DND-41 (cell line): ENCODE measurements around the gene CPLX1.

Experiments
- ATAC-seq: fragments of 200-7000 bp; cut with Tn5 transposase; 3 replicates; pipeline ENCODE4 v1.9.1; 2021; ENCODE audit warnings: low read depth; ENCODE audit not compliant: insufficient read depth
- DNase-seq: peaks from one replicate; pipeline ENCODE4 v3.0.0-alpha.2; 2020
- H2AFZ ChIP-seq: 2 replicates; pipeline ENCODE4 v1.6.0; 2012; ENCODE audit warnings: low read depth, low read length
- H3K27ac ChIP-seq: 2 replicates; pipeline ENCODE4 v1.5.1; 2012; ENCODE audit warnings: low read length, inconsistent platforms
- H3K27me3 ChIP-seq: fragments of 200-600 bp; sonication (generic); 2 replicates; pipeline ENCODE4 v1.6.0; 2012; ENCODE audit warnings: low read length, mild to moderate bottlenecking, inconsistent platforms; ENCODE audit not compliant: insufficient read depth, poor library complexity
- H3K36me3 ChIP-seq: 2 replicates; pipeline ENCODE4 v1.5.1; 2012; ENCODE audit warnings: low read length, inconsistent platforms; ENCODE audit not compliant: insufficient read depth
- H3K4me1 ChIP-seq: 2 replicates; pipeline ENCODE4 v1.5.1; 2012; ENCODE audit warnings: mild to moderate bottlenecking, low read length; ENCODE audit not compliant: insufficient read depth
- H3K4me2 ChIP-seq: 2 replicates; pipeline ENCODE4 v1.6.0; 2012; ENCODE audit warnings: mild to moderate bottlenecking, moderate library complexity, low read length, inconsistent platforms; ENCODE audit not compliant: insufficient read depth
- H3K4me3 ChIP-seq, 2 experiments: fragments of 200-600 bp in 1 of 2; shearing (Covaris generic) in 1 of 2; 2 replicates each; pipeline ENCODE4 v1.5.1; 2012 to 2016; ENCODE audit warnings: inconsistent platforms in 2 of 2, low read length in 2 of 2, mild to moderate bottlenecking in 2 of 2, low read depth in 1 of 2, moderate library complexity in 1 of 2
- H3K79me2 ChIP-seq: 2 replicates; pipeline ENCODE4 v1.6.0; 2012; ENCODE audit warnings: low read length, inconsistent platforms; ENCODE audit not compliant: insufficient read depth
- H3K9ac ChIP-seq: 2 replicates; pipeline ENCODE4 v1.6.0; 2012; ENCODE audit warnings: low read depth, mild to moderate bottlenecking, inconsistent platforms, low read length, moderate library complexity
- H3K9me3 ChIP-seq: 2 replicates; pipeline ENCODE4 v1.5.1; 2012; ENCODE audit warnings: low read length, moderate library complexity, mild to moderate bottlenecking, inconsistent platforms; ENCODE audit not compliant: insufficient read depth, severe bottlenecking
- H4K20me1 ChIP-seq: 2 replicates; pipeline ENCODE4 v1.6.0; 2012; ENCODE audit warnings: low read length; ENCODE audit not compliant: insufficient read depth
- EZH2 ChIP-seq: IDR thresholded peaks from 3 replicates; pipeline ENCODE4 v1.6.1; 2012; ENCODE audit warnings: borderline replicate concordance, low read depth, mild to moderate bottlenecking, moderate library complexity, low read length, inconsistent platforms; ENCODE audit not compliant: severe bottlenecking
- TF ChIP-seq, protein P1 (sequence below): IDR thresholded peaks from 2 replicates; pipeline ENCODE4 v1.5.1; 2012; ENCODE audit warnings: borderline replicate concordance, low read length, moderate library complexity, mild to moderate bottlenecking; ENCODE audit not compliant: poor library complexity, severe bottlenecking; ENCODE audit errors: extremely low read depth

CPLX1 gene

DNA sequence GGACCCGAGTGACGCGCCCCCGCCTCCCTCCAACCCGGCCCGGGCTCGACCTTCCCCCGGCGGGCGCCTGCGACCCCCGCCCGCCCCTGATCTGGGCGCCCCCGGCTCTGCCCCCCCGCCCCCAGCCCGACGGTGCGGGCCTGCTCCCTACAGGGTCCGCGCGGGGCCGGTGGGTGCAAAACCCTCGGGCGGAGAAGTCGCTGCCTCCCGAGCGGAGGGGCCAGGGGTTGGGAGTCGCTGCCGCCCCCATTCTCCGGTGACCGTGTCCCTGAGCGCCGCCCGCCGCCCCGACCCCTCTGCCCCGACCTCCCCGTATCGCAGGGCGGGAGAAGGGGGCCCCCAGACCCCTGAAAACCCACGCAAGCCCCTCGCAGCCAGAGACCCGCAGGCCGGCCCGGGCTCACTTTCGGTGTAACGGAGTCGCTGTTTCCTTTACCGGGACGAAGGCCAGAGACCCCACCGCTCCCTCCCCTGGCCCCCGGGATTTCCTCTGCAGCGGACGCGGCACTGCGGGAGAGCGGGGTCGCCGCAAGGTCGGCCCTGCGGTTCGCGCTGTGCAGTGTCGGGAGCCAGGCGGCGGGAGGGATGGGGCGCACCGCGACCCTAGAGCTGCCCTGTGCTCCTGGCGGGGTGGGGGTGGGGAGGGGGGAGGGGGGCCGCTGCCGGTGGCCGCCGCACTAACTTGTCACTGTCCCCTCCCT, 729 bp upstream of the CPLX1 start:
- Histone ChIP-seq H3K79me2 (no peaks in the 10 kb centered on the region), H3K27ac (no peak overlapping the region), H3K9me3 (peaks cover 1% of the 10 kb centered on the region), H3K4me2 (no peak overlapping the region), H3K4me1 (no peaks in the 10 kb centered on the region), H3K9ac (no peak overlapping the region), H3K4me3 (no peak overlapping the region), H2AFZ (no peak overlapping the region), H4K20me1 (no peaks in the 10 kb centered on the region; the same call in 1 of the 2 replicates), H3K27me3 (no peaks in the 10 kb centered on the region), H3K36me3 (no peaks in the 10 kb centered on the region)
- ATAC-seq (no peak), DNase-seq (no peak)
- TF ChIP-seq, protein P1, sequence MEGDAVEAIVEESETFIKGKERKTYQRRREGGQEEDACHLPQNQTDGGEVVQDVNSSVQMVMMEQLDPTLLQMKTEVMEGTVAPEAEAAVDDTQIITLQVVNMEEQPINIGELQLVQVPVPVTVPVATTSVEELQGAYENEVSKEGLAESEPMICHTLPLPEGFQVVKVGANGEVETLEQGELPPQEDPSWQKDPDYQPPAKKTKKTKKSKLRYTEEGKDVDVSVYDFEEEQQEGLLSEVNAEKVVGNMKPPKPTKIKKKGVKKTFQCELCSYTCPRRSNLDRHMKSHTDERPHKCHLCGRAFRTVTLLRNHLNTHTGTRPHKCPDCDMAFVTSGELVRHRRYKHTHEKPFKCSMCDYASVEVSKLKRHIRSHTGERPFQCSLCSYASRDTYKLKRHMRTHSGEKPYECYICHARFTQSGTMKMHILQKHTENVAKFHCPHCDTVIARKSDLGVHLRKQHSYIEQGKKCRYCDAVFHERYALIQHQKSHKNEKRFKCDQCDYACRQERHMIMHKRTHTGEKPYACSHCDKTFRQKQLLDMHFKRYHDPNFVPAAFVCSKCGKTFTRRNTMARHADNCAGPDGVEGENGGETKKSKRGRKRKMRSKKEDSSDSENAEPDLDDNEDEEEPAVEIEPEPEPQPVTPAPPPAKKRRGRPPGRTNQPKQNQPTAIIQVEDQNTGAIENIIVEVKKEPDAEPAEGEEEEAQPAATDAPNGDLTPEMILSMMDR: no peak
- no peak for TF ChIP-seq EZH2

DNA sequence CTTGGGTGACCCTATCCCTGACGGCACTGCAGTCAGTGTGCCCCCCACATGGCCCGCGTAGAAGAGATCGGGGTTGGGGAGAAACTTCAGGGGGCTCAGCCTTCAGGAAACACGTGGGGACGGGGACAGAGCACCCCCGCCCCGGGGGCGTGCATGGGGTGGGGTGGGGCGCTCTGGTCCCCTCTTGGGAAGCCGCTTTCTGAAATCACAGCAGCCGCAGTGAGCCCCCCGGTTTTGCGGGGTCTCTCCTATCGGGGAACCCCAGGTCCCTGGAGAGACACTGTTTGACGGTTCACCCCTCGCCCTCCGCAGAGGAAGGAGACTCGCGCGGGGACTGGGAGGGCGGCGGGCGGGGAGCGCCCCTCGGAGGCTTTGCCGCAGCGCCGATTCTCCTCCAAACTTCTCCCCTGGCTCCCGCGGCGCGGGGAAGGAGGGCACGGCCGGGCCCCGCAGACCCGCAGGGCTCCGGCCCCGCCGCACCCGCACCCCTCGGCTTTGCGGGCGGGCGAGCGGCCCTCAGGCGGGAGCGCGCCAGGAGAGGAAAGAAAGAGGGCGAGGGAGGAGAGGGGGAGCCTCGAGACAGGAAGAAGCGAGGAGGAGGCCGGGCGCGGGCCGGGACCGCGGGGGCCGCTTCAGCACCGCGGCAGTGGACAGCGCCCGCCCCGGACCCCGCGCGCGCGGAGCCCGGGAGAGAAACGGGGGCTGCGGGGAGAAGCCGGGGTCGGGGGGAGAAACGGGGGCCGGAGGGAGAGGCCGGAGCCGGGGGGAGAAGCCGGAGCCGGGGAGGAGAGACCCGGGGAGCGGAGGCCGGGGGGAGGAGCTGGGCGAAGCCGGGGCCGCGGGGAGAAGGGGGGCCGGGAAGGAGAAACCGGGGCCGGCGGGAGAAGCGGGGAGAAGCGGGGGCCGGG, 612 bp downstream of the CPLX1 start:
- Histone ChIP-seq H3K4me2 (no peak overlapping the region), H3K27me3 (no peaks in the 10 kb centered on the region), H3K9ac (no peak overlapping the region), H3K4me3 (no peak overlapping the region), H3K36me3 (no peaks in the 10 kb centered on the region), H2AFZ (no peak overlapping the region), H3K4me1 (no peaks in the 10 kb centered on the region), H4K20me1 (no peaks in the 10 kb centered on the region; the same call in 1 of the 2 replicates), H3K27ac (no peak overlapping the region), H3K9me3 (no peaks in the 10 kb centered on the region), H3K79me2 (no peaks in the 10 kb centered on the region)
- ATAC-seq: no peak
- no peak for TF ChIP-seq EZH2
- TF ChIP-seq, protein P1: no peak
- DNase-seq: no peak

DNA sequence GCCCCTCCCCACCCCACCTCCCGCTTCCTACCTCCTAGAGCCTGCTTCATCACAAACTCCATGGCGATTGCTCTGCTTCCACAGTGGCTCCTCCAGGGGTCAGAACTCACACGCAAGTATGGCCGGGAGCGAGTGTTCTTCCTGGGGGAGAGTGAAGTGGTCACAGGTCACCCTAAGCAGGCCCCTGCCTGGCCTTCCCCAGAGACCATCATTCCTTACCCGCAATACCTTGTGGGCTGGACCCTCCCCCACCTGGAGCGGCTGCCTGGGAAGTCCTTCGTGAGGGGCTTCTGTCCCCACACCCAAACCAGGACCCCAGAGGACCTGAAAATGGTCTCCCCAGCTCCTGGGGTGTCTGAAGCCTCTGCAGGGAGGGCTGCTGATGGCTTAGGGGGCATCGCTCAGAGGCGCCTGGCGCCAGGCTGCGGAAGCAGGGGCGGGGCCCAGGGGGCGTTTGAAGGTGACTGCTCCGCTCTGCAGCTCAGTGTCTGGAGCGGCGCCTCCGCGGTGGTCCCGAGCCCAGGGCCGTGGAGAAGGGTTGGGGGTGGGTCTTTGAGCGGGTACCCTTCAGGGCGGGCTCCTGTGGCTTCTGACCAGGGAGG, 1.4 kb downstream of the CPLX1 start:
- no peaks in the 10 kb centered on the region for H3K9me3 ChIP-seq
- H3K27ac ChIP-seq: no peak overlapping the region
- H3K27me3 ChIP-seq: no peaks in the 10 kb centered on the region
- no peaks in the 10 kb centered on the region for H3K36me3 ChIP-seq
- H3K9ac ChIP-seq: no peak overlapping the region
- TF ChIP-seq, protein P1: no peak
- no peak for TF ChIP-seq EZH2
- H3K4me3 ChIP-seq: no peak overlapping the region
- DNase-seq (no peak), ATAC-seq (no peak)
- no peaks in the 10 kb centered on the region for H3K4me1 ChIP-seq
- H2AFZ ChIP-seq: no peak overlapping the region
- no peak overlapping the region for H3K4me2 ChIP-seq
- H4K20me1 ChIP-seq: no peaks in the 10 kb centered on the region; the same call in 1 of the 2 replicates
- H3K79me2 ChIP-seq: no peaks in the 10 kb centered on the region
